OCI-LY7 (cell line): Measurements from ENCODE around the gene CDX1.

Experiments
- CTCF ChIP-seq: fragments of 200-600 bp; sonication (generic); conservative IDR thresholded peaks from 2 replicates; pipeline ENCODE4 v1.5.1; 2014; ENCODE audit warnings: mild to moderate bottlenecking, antibody characterized with exemption, low read length, moderate library complexity, mixed read lengths
- EZH2phosphoT487 ChIP-seq: fragments of 200-600 bp; sonication (generic); IDR thresholded peaks from 2 replicates; pipeline ENCODE4 v1.6.1; 2018; ENCODE audit warnings: low read depth, borderline replicate concordance, mild to moderate bottlenecking, mixed run types, antibody characterized with exemption, low read length, moderate library complexity, mixed read lengths

- TF ChIP-seq EZH2phosphoT487 (no peak), CTCF (no peak)
These were observed 6.6 kb downstream of the CDX1 start for GRCh38 chr5:150173161-150173560.
